LNCAP (cell line): ENCODE results near the gene CNKSR3.

Experiments
- CTCF ChIP-seq: fragments of 450-650 bp; IDR thresholded peaks from 2 replicates; pipeline ENCODE4 v1.5.1; 2017; ENCODE audit warnings: mild to moderate bottlenecking

The CNKSR3 gene

GRCh38 chr6:154469306-154469935, 41.1 kb downstream of the CNKSR3 start:
- TF ChIP-seq CTCF = no peak

GRCh38 chr6:154468760-154469159, 41.7 kb downstream of the CNKSR3 start:
- no peak for TF ChIP-seq CTCF

DNA sequence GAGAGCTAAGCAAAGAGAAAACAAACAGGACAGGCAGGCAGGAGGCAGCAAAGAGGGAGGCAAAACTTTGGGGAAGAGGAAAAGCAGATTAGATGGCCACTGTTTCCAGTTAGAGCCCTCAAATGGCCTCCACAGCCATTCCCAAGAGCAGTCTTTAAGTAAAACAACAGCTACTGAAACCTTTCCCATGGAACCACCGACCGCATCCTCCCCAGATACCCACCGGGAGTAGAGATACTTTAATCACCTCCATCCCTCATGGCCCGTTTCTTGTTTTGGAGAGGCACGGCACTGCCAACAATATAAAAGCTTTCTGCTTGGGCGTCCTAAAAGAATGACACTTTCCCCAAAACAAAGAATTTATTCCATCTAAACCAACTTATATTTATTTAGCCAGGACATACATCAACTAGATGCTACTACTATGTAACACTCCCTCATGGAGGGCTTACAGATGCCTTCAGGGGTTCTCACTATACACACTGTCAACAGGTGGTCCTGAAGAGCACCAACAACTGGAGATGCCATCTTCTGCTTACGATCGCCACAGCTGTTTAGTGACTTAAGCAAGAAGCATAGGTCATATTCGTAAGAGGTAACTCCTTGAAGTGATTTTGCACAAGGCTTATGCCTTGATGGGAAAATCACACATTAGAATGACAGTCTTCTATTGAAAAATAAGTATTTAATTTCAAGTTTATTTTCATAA, 43.4 kb downstream of the CNKSR3 start:
- no peak for TF ChIP-seq CTCF

DNA sequence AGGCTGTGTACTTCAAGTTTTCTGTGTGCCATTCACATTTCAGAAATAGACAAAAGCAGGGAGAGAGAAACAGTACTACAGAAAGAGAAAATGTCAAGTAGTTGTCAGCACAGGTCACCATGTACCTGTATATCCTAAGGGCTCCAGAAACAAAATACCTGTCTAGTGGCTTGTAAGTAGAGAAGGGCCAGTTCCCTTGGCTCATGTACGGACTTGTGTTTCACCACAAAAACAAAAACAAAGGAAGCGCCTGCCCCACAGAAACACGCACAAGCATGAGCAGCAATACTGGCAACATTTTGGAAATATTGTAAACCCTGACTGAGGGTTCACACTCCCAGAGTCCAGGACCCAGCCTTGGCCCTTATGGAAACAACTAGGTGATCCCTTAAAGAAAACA, 44.3 kb downstream of the CNKSR3 start:
- TF ChIP-seq CTCF = no peak

GRCh38 chr6:154463573-154464419, 46.7 kb downstream of the CNKSR3 start:
- TF ChIP-seq CTCF = no peak

DNA sequence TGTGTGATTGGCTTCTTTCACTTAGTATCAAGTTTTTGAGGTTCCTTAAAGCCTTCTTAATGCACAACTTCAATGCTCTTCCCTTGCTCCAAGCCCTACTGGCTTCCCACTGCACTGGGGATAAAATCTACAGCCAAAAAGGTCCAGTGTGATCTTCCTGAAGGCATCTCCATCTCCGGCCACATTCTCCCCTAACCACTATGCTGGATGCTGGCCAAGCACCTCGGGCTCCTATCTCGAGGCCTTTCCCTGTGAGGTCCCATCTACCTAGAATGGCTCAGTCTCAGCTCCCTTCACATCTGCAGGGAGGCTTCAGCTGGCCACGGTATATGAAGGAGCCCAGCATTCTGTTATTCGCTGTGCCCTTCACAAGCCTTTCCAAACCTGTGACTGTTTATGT, 48.1 kb downstream of the CNKSR3 start:
- no peak for TF ChIP-seq CTCF

- TF ChIP-seq CTCF = no peak
Measured at GRCh38 chr6:154461348-154461747, 49.1 kb downstream of the CNKSR3 start.
